ENCODE results near the gene SLC12A3.

GRCh38 chr16:56895813-56896212 lies 30.8 kb downstream of the SLC12A3 start:
- no peak for TF ChIP-seq CTCF (IDR thresholded peaks at IDR 0.05)
- TF ChIP-seq POLR2A (IDR thresholded peaks at IDR 0.05) = no peak

Measured in breast epithelium (tissue), 3 donors.